ENCODE data around the gene COX14.

COX14 gene

DNA sequence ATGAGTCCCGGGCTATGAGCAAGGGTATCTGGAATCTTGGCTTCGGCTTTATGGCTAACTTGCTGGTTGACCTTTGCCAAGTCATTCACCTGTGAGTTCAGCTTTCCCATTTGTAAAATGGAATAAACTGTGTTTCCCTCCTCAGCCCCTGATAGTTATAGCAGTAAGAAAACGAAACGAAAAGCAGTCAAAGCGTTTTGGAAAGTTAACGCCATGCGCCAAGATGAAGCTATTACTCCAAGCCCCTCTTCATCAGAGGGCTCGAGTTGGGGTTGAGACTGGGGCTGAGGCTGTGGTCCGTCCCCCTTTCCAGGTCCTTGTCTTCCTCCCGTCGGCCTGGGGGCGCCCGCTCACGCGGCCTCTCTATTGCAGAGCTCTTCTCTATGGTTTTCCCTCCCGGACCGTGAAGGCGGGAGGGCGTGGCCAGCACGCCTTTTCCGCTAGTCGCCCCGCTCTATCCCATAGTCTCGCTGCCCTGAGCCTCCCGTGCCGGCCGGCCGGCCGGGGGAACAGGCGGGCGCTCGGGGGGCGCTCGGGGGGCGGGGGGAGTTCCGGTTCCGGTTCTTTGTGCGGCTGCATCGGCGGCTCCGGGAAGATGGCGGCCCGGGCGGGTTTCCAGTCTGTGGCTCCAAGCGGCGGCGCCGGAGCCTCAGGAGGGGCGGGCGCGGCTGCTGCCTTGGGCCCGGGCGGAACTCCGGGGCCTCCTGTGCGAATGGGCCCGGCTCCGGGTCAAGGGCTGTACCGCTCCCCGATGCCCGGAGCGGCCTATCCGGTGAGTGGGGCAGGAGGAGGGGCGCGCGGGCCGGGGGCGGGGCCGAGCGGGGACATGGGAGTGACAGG, 27.0 kb upstream of the COX14 start, which contains the start of gene SMARCD1:
Gene SMARCD1, plus strand, starts transcription at position 568 of the 840 bp plus-strand sequence. Its CDS starts 28 bp downstream, at position 596.
- peak within 1 kb of the TSS; percentile 89 for H3K4me3 ChIP-seq (ENCODE audit: low read depth, low read length)
- peak; percentile 95 for DNase-seq (ENCODE audit: low read depth)
- TF ChIP-seq CTCF (IDR thresholded peaks at IDR 0.05; ENCODE audit: insufficient read depth, low read depth, low read length, missing control alignments) = peak; percentile 54

DNA sequence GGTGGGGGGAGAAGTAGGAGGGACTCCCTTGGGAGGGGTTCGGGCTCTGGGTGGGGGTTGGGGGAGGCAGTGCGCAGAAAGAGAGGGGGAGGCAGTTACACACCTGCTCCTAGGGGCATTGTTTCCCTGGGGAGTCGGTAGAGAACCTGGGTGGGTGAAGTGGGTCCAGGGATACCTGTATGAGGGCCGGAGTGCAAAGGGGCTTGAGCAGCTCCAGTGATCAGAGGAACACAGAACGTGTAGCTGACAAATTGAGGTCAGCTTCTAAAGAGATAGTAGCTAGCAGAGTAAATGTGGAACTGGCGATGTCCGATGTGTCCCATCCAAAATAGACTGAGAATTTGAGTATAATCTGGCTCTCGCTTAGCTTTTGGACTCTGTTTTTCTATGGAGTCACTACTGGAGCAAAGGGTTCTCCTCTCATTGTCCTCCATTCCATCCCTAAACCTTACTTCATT, 26.4 kb upstream of the COX14 start:
- DNase-seq (ENCODE audit: low read depth) = no peak
- TF ChIP-seq CTCF (IDR thresholded peaks at IDR 0.05; ENCODE audit: insufficient read depth, low read depth, low read length, missing control alignments) = no peak
- peak overlapping the region; percentile 89 for H3K4me3 ChIP-seq (ENCODE audit: low read depth, low read length)

DNA sequence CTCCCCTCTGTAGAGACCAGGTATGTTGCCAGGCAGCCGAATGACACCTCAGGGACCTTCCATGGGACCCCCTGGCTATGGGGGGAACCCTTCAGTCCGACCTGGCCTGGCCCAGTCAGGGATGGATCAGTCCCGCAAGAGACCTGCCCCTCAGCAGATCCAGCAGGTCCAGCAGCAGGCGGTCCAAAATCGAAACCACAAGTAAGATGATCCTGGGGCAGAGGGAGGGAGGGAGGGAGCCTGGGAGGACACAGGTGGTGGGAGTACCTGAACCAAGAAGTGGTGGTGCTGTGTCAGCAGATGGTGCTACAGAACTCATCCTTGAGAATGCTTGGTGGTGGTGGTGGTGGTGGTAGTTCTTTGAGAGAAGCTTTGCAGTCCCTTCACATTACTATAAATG, 25.9 kb upstream of the COX14 start:
- no peak for DNase-seq (ENCODE audit: low read depth)

DNA sequence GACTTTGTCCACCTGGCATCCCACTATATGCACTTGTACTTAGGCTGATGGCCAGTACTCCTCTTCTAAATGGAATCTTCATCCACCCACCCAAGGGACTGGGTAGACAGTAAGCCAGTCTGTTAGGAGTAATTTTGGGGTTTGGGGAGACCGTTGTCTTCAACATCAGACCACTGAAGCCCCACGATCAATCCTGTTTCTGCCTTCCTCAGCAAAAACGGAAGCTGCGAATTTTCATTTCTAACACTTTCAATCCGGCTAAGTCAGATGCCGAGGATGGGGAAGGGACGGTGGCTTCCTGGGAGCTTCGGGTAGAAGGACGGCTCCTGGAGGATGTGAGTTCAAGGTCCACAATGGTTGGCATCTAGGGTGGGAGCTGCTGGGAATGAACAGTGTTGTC, 24.9 kb upstream of the COX14 start:
- TF ChIP-seq CTCF (IDR thresholded peaks at IDR 0.05; ENCODE audit: insufficient read depth, low read depth, low read length, missing control alignments) = no peak
- DNase-seq (ENCODE audit: low read depth) = no peak
- H3K4me3 ChIP-seq (ENCODE audit: low read depth, low read length) = no peak overlapping the region

More for the DNA sequence above, 25.9 kb upstream of the COX14 start:
- peak overlapping the region; percentile 89; the same call in 1 of the 2 replicates for H3K4me3 ChIP-seq (ENCODE audit: low read depth, low read length)
- no peak for TF ChIP-seq CTCF (IDR thresholded peaks at IDR 0.05; ENCODE audit: insufficient read depth, low read depth, low read length, missing control alignments)

DNA sequence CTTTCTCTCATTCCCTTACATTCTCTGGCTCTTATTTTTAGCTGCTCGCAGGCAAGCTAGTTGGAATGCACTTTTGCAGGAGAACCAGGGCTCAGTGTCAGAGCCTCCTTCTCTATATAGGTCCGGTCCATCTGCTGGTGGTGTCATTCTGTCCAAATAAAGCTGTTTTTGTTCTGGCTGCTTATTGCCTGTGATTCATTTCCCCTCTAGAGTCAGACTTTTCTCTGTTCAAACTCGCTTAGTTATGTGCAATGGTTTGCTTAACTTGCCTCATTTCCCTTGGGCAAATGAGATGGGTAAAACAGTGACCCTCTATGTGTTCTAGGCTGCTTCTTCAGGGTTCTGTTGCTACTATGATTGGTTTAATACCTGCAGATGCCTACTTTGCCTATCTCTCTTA, 24.0 kb upstream of the COX14 start:
- no peak for TF ChIP-seq CTCF (IDR thresholded peaks at IDR 0.05; ENCODE audit: insufficient read depth, low read depth, low read length, missing control alignments)
- no peak for DNase-seq (ENCODE audit: low read depth)
- no peak overlapping the region for H3K4me3 ChIP-seq (ENCODE audit: low read depth, low read length)

DNA sequence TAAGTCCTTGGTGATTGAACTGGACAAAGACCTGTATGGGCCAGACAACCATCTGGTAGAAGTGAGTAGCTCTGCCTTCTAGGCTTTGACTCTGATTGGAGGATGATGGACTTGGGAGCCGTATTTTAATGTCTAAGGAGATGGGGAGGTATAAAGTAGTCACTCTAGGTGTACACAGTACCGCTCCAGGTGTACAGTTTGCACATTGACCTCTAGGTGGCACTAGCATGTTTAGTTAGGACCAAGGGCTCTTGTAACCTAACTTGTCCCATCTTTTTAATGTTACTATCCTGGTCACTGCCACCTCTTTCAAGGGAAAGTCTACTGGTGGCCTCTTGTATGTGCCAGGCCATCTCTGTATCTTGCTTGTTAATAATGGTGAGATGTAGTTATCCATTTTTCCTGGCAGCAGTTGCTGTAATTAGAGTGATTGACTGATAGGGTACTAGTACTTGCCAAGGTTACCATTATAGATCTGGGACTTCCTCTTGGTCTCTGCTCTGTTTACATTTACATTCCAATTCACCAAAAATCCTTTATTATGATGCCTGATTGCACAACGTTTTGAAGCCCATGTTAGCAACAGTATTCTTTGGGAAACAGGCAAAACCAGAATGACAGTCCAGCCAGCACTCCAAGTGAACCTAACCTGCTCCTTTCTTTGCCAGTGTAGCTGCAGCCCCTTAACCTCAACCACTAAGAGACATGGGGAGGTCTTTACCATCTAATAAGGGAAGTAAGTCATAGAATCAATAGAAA, 23.3 kb upstream of the COX14 start:
- peak; percentile 73 for DNase-seq (ENCODE audit: low read depth)
- H3K4me3 ChIP-seq (ENCODE audit: low read depth, low read length) = no peak overlapping the region
- TF ChIP-seq CTCF (IDR thresholded peaks at IDR 0.05; ENCODE audit: insufficient read depth, low read depth, low read length, missing control alignments) = peak; percentile 84

Measured in GM12865 (cell line).